HepG2 (cell line): ENCODE measurements around the gene SPI1. TPM values are rescaled to one million over a fixed set of nuclear protein-coding genes. Genes with fewer than 3 reads are reported as not detected.

Experiments used
- ARNT ChIP-seq: fragments of 450-650 bp; IDR thresholded peaks from 2 replicates; pipeline ENCODE4 v1.6.1; 2017
- ZKSCAN1 ChIP-seq: fragments of 150-350 bp; IDR thresholded peaks from 2 replicates; pipeline ENCODE4 v1.6.1; 2014; ENCODE audit warnings: low read length
- ZNF292 ChIP-seq: sonication (generic); formaldehyde crosslinking; IDR thresholded peaks from 2 replicates; pipeline ENCODE4 v1.8.1; 2022; ENCODE audit warnings: mild to moderate bottlenecking, low read depth, missing genetic modification reagents, borderline replicate concordance
- ZNF713 ChIP-seq: sonication (generic); formaldehyde crosslinking; IDR thresholded peaks from 2 replicates; pipeline ENCODE4 v1.4.0; 2020; ENCODE audit warnings: mild to moderate bottlenecking, missing genetic modification reagents
- ZNF747 ChIP-seq: sonication (generic); formaldehyde crosslinking; IDR thresholded peaks from 2 replicates; pipeline ENCODE4 v1.8.1; 2023; ENCODE audit warnings: missing genetic modification reagents, mild to moderate bottlenecking, borderline replicate concordance
- polyA plus RNA-seq, 8 experiments: library from polyadenylated mRNA; depleted of rRNA in 3 of 8; stranded (reverse) in 7 of 8; unstranded in 1 of 8; fragments of >200 nt; fragmentation: Illumina TruSeq in 4 of 8; extraction: Trizol in 4 of 8; gene quantifications; 2 replicates each; pipeline versions ENCODE4 v1.2.1 to v1.2.3, GENCODE V29; 2011 to 2016; ENCODE audit warnings: low read depth in 4 of 8, missing spikeins in 1 of 8, mixed read lengths in 1 of 8; ENCODE audit not compliant: insufficient read depth in 1 of 8
- total RNA-seq, 5 experiments: library from RNA; depleted of rRNA; stranded (reverse); fragments of >200 nt; fragmentation: Illumina TruSeq; extraction: Trizol; gene quantifications; 2 replicates each; pipeline ENCODE4 v1.2.3, GENCODE V29; 2016; ENCODE audit warnings: low read depth in 1 of 5
- TF ChIP-seq, protein P1 (sequence below): sonication (generic); formaldehyde crosslinking; IDR thresholded peaks from 2 replicates; pipeline ENCODE4 v1.4.0; 2020; ENCODE audit warnings: mild to moderate bottlenecking, missing genetic modification reagents
- TF ChIP-seq, protein P2 (sequence below): IDR thresholded peaks from 2 replicates; pipeline ENCODE4 v1.6.1; 2016; ENCODE audit warnings: control low read depth
- TF ChIP-seq, protein P3 (sequence below): IDR thresholded peaks from 2 replicates; pipeline ENCODE4 v1.6.1; 2016; ENCODE audit warnings: low read depth, borderline replicate concordance
- TF ChIP-seq, protein P4 (sequence below): sonication (generic); formaldehyde crosslinking; IDR thresholded peaks from 2 replicates; pipeline ENCODE4 v1.8.0; 2022; ENCODE audit warnings: mild to moderate bottlenecking, missing genetic modification reagents, borderline replicate concordance
- TF ChIP-seq, protein P5 (sequence below): sonication (generic); formaldehyde crosslinking; IDR thresholded peaks from 2 replicates; pipeline ENCODE4 v1.4.0; 2020; ENCODE audit warnings: missing genetic modification reagents
- TF ChIP-seq, protein P6 (sequence below): IDR thresholded peaks from 2 replicates; pipeline ENCODE4 v1.6.1; 2016; ENCODE audit warnings: low read depth, control low read depth
- TF ChIP-seq, protein P7 (sequence below): sonication (generic); formaldehyde crosslinking; IDR thresholded peaks from 2 replicates; pipeline ENCODE4 v1.5.0; 2020; ENCODE audit warnings: mild to moderate bottlenecking, missing genetic modification reagents

SPI1 gene
- total and polyA plus RNA-seq, 2 of the 13 experiments (the other 11 are each of a cell fraction or from before 2014, with no cell fraction given), result not detected

DNA sequence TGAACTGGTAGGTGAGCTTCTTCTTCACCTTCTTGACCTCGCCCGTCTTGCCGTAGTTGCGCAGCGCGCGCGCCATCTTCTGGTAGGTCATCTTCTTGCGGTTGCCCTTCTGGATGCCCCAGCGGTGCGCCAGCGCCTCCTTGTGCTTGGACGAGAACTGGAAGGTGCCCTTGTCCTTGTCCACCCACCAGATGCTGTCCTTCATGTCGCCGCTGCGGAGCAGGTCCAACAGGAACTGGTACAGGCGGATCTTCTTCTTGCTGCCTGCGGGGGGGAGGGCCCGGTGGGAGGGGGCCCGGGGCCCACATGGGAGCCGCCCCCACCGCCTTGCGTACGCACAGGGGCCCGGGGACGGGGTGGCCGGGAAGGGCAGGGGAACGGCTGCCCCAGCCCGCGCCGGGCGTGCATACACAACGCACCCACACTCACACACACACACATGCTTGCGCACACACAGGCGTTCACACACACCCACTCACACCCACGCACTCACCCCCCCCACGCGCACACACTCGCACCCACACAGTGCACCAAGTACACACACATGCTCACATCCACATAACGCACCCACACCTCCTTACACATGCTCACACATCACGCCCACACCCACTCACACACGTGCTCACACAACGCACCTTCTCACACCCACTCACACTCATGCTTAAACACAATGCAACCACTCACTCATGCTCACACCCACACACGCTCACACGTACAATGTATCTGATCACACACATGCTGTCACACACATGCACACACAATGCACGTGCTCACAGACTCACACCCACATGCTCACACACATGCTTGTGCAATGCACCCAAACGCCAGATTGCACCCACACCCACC, 22.8 kb downstream of the SPI1 start (continued):
- TF ChIP-seq, protein P1, sequence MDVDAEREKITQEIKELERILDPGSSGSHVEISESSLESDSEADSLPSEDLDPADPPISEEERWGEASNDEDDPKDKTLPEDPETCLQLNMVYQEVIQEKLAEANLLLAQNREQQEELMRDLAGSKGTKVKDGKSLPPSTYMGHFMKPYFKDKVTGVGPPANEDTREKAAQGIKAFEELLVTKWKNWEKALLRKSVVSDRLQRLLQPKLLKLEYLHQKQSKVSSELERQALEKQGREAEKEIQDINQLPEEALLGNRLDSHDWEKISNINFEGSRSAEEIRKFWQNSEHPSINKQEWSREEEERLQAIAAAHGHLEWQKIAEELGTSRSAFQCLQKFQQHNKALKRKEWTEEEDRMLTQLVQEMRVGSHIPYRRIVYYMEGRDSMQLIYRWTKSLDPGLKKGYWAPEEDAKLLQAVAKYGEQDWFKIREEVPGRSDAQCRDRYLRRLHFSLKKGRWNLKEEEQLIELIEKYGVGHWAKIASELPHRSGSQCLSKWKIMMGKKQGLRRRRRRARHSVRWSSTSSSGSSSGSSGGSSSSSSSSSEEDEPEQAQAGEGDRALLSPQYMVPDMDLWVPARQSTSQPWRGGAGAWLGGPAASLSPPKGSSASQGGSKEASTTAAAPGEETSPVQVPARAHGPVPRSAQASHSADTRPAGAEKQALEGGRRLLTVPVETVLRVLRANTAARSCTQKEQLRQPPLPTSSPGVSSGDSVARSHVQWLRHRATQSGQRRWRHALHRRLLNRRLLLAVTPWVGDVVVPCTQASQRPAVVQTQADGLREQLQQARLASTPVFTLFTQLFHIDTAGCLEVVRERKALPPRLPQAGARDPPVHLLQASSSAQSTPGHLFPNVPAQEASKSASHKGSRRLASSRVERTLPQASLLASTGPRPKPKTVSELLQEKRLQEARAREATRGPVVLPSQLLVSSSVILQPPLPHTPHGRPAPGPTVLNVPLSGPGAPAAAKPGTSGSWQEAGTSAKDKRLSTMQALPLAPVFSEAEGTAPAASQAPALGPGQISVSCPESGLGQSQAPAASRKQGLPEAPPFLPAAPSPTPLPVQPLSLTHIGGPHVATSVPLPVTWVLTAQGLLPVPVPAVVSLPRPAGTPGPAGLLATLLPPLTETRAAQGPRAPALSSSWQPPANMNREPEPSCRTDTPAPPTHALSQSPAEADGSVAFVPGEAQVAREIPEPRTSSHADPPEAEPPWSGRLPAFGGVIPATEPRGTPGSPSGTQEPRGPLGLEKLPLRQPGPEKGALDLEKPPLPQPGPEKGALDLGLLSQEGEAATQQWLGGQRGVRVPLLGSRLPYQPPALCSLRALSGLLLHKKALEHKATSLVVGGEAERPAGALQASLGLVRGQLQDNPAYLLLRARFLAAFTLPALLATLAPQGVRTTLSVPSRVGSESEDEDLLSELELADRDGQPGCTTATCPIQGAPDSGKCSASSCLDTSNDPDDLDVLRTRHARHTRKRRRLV (CRISPR knock-in tag), result no peak
- TF ChIP-seq ZKSCAN1, result no peak
- TF ChIP-seq, protein P2, sequence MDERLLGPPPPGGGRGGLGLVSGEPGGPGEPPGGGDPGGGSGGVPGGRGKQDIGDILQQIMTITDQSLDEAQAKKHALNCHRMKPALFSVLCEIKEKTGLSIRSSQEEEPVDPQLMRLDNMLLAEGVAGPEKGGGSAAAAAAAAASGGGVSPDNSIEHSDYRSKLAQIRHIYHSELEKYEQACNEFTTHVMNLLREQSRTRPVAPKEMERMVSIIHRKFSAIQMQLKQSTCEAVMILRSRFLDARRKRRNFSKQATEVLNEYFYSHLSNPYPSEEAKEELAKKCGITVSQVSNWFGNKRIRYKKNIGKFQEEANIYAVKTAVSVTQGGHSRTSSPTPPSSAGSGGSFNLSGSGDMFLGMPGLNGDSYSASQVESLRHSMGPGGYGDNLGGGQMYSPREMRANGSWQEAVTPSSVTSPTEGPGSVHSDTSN (CRISPR knock-in tag), result no peak
- TF ChIP-seq ZNF292 (CRISPR knock-in tag), result no peak
- no peak for TF ChIP-seq ZNF747 (CRISPR knock-in tag)
- TF ChIP-seq, protein P3, sequence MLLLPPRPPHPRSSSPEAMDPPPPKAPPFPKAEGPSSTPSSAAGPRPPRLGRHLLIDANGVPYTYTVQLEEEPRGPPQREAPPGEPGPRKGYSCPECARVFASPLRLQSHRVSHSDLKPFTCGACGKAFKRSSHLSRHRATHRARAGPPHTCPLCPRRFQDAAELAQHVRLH (CRISPR knock-in tag), result peak; percentile 53; the same call in 1 of the 2 replicates
- no peak for TF ChIP-seq ZNF713
- TF ChIP-seq, protein P4, sequence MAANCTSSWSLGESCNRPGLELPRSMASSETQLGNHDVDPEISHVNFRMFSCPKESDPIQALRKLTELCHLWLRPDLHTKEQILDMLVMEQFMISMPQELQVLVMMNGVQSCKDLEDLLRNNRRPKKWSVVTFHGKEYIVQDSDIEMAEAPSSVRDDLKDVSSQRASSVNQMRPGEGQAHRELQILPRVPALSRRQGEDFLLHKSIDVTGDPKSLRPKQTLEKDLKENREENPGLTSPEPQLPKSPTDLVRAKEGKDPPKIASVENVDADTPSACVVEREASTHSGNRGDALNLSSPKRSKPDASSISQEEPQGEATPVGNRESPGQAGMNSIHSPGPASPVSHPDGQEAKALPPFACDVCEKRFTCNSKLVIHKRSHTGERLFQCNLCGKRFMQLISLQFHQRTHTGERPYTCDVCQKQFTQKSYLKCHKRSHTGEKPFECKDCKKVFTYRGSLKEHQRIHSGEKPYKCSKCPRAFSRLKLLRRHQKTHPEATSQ (CRISPR knock-in tag), result no peak
- TF ChIP-seq ARNT, result no peak
- TF ChIP-seq, protein P5, sequence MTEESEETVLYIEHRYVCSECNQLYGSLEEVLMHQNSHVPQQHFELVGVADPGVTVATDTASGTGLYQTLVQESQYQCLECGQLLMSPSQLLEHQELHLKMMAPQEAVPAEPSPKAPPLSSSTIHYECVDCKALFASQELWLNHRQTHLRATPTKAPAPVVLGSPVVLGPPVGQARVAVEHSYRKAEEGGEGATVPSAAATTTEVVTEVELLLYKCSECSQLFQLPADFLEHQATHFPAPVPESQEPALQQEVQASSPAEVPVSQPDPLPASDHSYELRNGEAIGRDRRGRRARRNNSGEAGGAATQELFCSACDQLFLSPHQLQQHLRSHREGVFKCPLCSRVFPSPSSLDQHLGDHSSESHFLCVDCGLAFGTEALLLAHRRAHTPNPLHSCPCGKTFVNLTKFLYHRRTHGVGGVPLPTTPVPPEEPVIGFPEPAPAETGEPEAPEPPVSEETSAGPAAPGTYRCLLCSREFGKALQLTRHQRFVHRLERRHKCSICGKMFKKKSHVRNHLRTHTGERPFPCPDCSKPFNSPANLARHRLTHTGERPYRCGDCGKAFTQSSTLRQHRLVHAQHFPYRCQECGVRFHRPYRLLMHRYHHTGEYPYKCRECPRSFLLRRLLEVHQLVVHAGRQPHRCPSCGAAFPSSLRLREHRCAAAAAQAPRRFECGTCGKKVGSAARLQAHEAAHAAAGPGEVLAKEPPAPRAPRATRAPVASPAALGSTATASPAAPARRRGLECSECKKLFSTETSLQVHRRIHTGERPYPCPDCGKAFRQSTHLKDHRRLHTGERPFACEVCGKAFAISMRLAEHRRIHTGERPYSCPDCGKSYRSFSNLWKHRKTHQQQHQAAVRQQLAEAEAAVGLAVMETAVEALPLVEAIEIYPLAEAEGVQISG, result peak; percentile 65
- TF ChIP-seq, protein P6, sequence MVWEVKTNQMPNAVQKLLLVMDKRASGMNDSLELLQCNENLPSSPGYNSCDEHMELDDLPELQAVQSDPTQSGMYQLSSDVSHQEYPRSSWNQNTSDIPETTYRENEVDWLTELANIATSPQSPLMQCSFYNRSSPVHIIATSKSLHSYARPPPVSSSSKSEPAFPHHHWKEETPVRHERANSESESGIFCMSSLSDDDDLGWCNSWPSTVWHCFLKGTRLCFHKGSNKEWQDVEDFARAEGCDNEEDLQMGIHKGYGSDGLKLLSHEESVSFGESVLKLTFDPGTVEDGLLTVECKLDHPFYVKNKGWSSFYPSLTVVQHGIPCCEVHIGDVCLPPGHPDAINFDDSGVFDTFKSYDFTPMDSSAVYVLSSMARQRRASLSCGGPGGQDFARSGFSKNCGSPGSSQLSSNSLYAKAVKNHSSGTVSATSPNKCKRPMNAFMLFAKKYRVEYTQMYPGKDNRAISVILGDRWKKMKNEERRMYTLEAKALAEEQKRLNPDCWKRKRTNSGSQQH (CRISPR knock-in tag), result no peak
- TF ChIP-seq, protein P7, sequence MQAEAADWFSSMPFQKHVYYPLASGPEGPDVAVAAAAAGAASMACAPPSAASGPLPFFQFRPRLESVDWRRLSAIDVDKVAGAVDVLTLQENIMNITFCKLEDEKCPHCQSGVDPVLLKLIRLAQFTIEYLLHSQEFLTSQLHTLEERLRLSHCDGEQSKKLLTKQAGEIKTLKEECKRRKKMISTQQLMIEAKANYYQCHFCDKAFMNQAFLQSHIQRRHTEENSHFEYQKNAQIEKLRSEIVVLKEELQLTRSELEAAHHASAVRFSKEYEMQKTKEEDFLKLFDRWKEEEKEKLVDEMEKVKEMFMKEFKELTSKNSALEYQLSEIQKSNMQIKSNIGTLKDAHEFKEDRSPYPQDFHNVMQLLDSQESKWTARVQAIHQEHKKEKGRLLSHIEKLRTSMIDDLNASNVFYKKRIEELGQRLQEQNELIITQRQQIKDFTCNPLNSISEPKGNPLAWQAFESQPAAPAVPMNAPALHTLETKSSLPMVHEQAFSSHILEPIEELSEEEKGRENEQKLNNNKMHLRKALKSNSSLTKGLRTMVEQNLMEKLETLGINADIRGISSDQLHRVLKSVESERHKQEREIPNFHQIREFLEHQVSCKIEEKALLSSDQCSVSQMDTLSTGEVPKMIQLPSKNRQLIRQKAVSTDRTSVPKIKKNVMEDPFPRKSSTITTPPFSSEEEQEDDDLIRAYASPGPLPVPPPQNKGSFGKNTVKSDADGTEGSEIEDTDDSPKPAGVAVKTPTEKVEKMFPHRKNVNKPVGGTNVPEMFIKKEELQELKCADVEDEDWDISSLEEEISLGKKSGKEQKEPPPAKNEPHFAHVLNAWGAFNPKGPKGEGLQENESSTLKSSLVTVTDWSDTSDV (CRISPR knock-in tag), result no peak
